Type B pancreatic cell (in vitro differentiated cells): ENCODE measurements around the gene MYCBPAP. TPM values are rescaled to one million over a fixed set of nuclear protein-coding genes. Genes with fewer than 3 reads are reported as not detected.

ENCODE experiments used
- DNase-seq: peaks from one replicate; pipeline ENCODE4 v3.0.0; 2021; ENCODE audit warnings: mixed read lengths; ENCODE audit not compliant: unreplicated experiment; ENCODE audit errors: extremely low spot score
- H3K27ac Mint-ChIP-seq: 2 replicates; pipeline ENCODE4 v1.8.0; 2021; ENCODE audit warnings: mild to moderate bottlenecking, mixed read lengths
- H3K27me3 Mint-ChIP-seq: 2 replicates; pipeline ENCODE4 v1.8.0; 2021; ENCODE audit warnings: mixed read lengths
- H3K36me3 Mint-ChIP-seq: 2 replicates; pipeline ENCODE4 v1.8.0; 2021; ENCODE audit warnings: mixed read lengths
- H3K4me1 Mint-ChIP-seq: one replicate; pipeline ENCODE4 v1.8.0; 2021; ENCODE audit warnings: mixed read lengths; ENCODE audit not compliant: unreplicated experiment
- H3K4me3 Mint-ChIP-seq: 2 replicates; pipeline ENCODE4 v1.8.0; 2021; ENCODE audit warnings: mild to moderate bottlenecking, mixed read lengths
- H3K9me3 Mint-ChIP-seq: 2 replicates; pipeline ENCODE4 v1.8.0; 2021; ENCODE audit warnings: mixed read lengths
- CTCF ChIP-seq: fragments of 200-600 bp; sonication (generic); conservative IDR thresholded peaks from 2 replicates; pipeline ENCODE4 v1.5.0; 2021; ENCODE audit warnings: antibody characterized with exemption, mild to moderate bottlenecking
- total RNA-seq: library from RNA; stranded (reverse); gene quantifications from 2 replicates; pipeline ENCODE4 v1.2.1, GENCODE V29; 2021; ENCODE audit warnings: low replicate concordance

Gene MYCBPAP
- total RNA-seq, 1 donor from 2014 or later: 4.1 TPM

GRCh38 chr17:50488880-50489279 lies 19.4 kb upstream of the MYCBPAP start:
- H3K4me1 Mint-ChIP-seq: peaks cover 3% of the 10 kb centered on the region
- no peaks in the 10 kb centered on the region for H3K9me3 Mint-ChIP-seq
- no peaks in the 10 kb centered on the region for H3K27me3 Mint-ChIP-seq
- peaks cover 3% of the 10 kb centered on the region for H3K36me3 Mint-ChIP-seq
- no peak for DNase-seq
- TF ChIP-seq CTCF: no peak
- H3K4me3 Mint-ChIP-seq: no peak overlapping the region
- no peak overlapping the region for H3K27ac Mint-ChIP-seq

- Mint-ChIP-seq H3K9me3 (no peaks in the 10 kb centered on the region), H3K36me3 (no peaks in the 10 kb centered on the region), H3K4me3 (no peak overlapping the region), H3K4me1 (peaks cover 4% of the 10 kb centered on the region), H3K27me3 (no peaks in the 10 kb centered on the region), H3K27ac (no peak overlapping the region)
- TF ChIP-seq CTCF: no peak
- no peak for DNase-seq
These were observed 16.7 kb upstream of the MYCBPAP start for GRCh38 chr17:50491505-50491904.

GRCh38 chr17:50492214-50492613 lies 16.0 kb upstream of the MYCBPAP start:
- TF ChIP-seq CTCF: no peak
- H3K9me3 Mint-ChIP-seq: no peaks in the 10 kb centered on the region
- DNase-seq: no peak
- H3K36me3 Mint-ChIP-seq: no peaks in the 10 kb centered on the region
- peaks cover 4% of the 10 kb centered on the region for H3K4me1 Mint-ChIP-seq
- H3K27me3 Mint-ChIP-seq: no peaks in the 10 kb centered on the region
- H3K27ac Mint-ChIP-seq: no peak overlapping the region
- H3K4me3 Mint-ChIP-seq: no peak overlapping the region

- Mint-ChIP-seq H3K4me3 (no peak overlapping the region), H3K36me3 (no peaks in the 10 kb centered on the region), H3K27ac (no peak overlapping the region), H3K4me1 (peaks cover 4% of the 10 kb centered on the region), H3K9me3 (no peaks in the 10 kb centered on the region), H3K27me3 (no peaks in the 10 kb centered on the region)
- no peak for TF ChIP-seq CTCF
- DNase-seq: no peak
These were observed 14.5 kb upstream of the MYCBPAP start for GRCh38 chr17:50493744-50494143.

GRCh38 chr17:50495217-50495823 lies 12.9 kb upstream of the MYCBPAP start:
- Mint-ChIP-seq H3K9me3 (no peaks in the 10 kb centered on the region), H3K4me1 (peaks cover 4% of the 10 kb centered on the region), H3K27ac (no peak overlapping the region), H3K4me3 (no peak overlapping the region), H3K36me3 (no peaks in the 10 kb centered on the region), H3K27me3 (no peaks in the 10 kb centered on the region)
- no peak for TF ChIP-seq CTCF
- DNase-seq: no peak

- TF ChIP-seq CTCF: no peak
- no peaks in the 10 kb centered on the region for H3K27me3 Mint-ChIP-seq
- DNase-seq: no peak
- no peaks in the 10 kb centered on the region for H3K9me3 Mint-ChIP-seq
- H3K36me3 Mint-ChIP-seq: no peaks in the 10 kb centered on the region
- no peak overlapping the region for H3K4me3 Mint-ChIP-seq
- peaks cover 4% of the 10 kb centered on the region for H3K4me1 Mint-ChIP-seq
- no peak overlapping the region for H3K27ac Mint-ChIP-seq
These were observed 12.3 kb upstream of the MYCBPAP start for GRCh38 chr17:50495918-50496317.
